ENCODE measurements around the gene EFCAB9.

- TF ChIP-seq CTCF (IDR thresholded peaks at IDR 0.05) (no peak), PBX3 (IDR thresholded peaks at IDR 0.05) (no peak), CHD2 (IDR thresholded peaks at IDR 0.05; ENCODE audit: low read length, partially characterized antibody) (no peak), POLR2A (IDR thresholded peaks at IDR 0.05; ENCODE audit: low read length) (no peak)
Measured at GRCh38 chr5:172167895-172168294, 26.1 kb upstream of the EFCAB9 start.
